ENCODE measurements around the gene ZNF282.

ZNF282 gene

DNA sequence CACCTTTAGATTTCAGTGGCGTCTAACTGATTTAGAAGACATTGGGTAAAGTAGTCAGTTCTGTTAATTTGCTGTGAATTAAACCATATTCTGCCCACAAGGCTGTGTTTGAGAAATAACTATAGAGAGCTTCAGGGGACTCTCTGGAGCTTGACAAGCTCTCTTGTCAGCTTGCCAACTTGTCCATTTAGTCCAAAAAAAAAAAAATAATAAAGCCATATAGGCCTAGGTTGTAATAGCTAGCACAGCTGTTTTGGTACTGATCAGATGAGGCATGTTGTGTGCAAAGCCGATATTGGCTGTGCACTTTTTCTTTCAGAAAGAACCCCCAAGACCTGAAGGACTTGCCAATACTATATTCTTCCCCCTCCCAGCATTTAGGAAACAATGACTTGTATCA lies 20.2 kb upstream of the ZNF282 start:
- no peak overlapping the region for H3K27ac Mint-ChIP-seq
- no peaks in the 10 kb centered on the region for H3K9me3 Mint-ChIP-seq
- peaks cover 23% of the 10 kb centered on the region for H3K36me3 Mint-ChIP-seq
- no peak for DNase-seq (ENCODE audit: low spot score in 2 of 2)
- no peak for ATAC-seq (ENCODE audit: low read depth)
- H3K4me3 Mint-ChIP-seq, result no peak overlapping the region
- no peaks in the 10 kb centered on the region for H3K27me3 Mint-ChIP-seq
- H3K4me1 Mint-ChIP-seq, result no peaks in the 10 kb centered on the region

DNA sequence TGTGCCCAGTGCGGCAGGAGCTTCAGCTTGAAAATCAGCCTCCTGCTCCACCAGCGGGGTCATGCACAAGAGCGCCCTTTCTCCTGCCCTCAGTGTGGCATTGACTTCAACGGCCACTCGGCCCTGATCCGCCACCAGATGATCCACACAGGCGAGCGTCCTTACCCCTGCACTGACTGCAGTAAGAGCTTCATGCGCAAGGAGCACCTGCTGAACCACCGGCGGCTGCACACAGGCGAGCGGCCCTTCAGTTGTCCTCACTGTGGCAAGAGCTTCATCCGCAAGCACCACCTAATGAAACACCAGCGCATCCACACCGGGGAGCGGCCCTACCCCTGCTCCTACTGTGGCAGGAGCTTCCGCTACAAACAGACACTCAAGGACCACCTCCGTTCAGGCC lies 16.1 kb upstream of the ZNF282 start:
- H3K27me3 Mint-ChIP-seq, result no peaks in the 10 kb centered on the region
- peaks cover 21% of the 10 kb centered on the region for H3K36me3 Mint-ChIP-seq
- DNase-seq (ENCODE audit: low spot score in 2 of 2) (no peak), ATAC-seq (ENCODE audit: low read depth) (no peak)
- H3K9me3 Mint-ChIP-seq, result no peaks in the 10 kb centered on the region
- H3K4me1 Mint-ChIP-seq, result no peaks in the 10 kb centered on the region
- H3K27ac Mint-ChIP-seq, result no peak overlapping the region
- H3K4me3 Mint-ChIP-seq, result no peak overlapping the region

DNA sequence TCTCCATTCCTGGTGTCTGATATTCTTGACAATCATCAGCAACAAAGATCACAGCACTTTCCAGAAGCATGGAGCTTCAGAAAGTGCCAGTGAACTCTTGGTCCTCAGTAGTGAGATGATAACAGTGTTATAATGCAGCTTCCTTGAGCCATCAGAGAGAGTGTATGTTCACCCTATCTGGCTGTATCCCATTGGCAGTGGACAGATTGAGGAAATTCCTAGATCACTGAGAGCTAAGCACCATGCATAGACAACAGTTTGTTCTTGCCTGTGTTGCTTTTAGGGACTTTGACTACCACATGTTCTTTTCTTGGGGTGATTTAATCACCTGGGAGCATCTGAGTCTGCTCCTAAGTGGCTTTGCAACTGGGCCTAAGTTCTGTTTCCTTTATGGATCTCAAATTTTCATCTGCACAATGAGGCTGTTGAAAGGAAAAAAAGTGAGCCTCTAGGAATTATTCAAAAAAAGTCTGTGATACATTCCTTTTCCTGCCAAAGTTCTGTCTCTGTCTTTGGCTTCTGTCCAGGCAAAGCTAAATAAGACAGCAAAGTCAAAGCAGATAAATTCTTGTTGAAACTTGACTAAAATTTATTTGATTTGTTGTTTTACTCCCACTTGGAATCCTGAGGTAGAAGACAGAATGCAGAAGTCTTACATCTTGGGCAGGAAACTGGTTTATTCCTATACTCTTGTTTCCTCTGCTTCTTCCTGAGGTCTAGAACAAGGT lies 14.5 kb upstream of the ZNF282 start:
- Mint-ChIP-seq H3K27me3 (no peaks in the 10 kb centered on the region), H3K36me3 (peaks cover 21% of the 10 kb centered on the region), H3K4me1 (no peaks in the 10 kb centered on the region), H3K27ac (no peak overlapping the region), H3K4me3 (no peak overlapping the region), H3K9me3 (no peaks in the 10 kb centered on the region)
- no peak for DNase-seq (ENCODE audit: low spot score in 2 of 2)
- no peak for ATAC-seq (ENCODE audit: low read depth)

DNA sequence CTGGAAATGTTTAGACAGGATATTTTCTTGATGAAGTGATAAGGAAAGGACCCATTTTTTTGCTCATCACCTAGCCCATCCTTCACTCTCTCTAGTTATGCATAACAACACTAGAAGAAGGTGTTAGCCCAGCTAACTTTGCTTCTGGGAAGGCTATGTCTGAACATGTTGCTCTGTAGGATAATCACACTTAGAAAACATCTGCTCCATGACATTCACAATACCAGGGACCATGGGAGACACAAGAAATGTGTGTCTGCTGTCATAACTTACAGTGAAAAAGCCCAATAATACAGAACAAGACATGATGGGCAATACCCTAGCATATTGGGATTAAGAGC lies 13.9 kb upstream of the ZNF282 start:
- ATAC-seq (ENCODE audit: low read depth) (no peak), DNase-seq (ENCODE audit: low spot score in 2 of 2) (no peak)
- Mint-ChIP-seq H3K9me3 (no peaks in the 10 kb centered on the region), H3K4me3 (no peak overlapping the region), H3K27ac (peak overlapping the region; percentile 38), H3K36me3 (peaks cover 20% of the 10 kb centered on the region), H3K27me3 (no peaks in the 10 kb centered on the region), H3K4me1 (no peaks in the 10 kb centered on the region)

DNA sequence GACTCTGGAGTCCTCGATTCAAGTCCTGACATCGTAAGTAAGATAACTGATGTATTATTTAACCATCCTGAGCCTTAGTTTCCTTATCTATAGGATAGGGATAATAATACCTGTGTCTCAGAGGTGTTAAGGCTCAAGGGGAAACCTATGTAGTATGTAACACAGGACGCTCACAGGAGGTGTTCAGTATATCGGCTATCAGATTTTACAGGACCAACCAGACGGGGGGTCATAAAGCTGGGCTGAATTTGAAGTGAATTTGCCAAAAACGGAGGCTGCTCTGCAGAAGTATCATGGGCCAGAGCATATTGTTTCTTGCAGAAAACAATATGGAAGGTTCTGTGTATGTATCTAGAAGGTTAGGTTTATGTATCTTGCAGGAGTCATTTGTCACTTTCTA lies 11.1 kb upstream of the ZNF282 start:
- Mint-ChIP-seq H3K27ac (no peak overlapping the region), H3K27me3 (no peaks in the 10 kb centered on the region), H3K4me1 (no peaks in the 10 kb centered on the region), H3K4me3 (no peak overlapping the region), H3K9me3 (no peaks in the 10 kb centered on the region), H3K36me3 (peaks cover 6% of the 10 kb centered on the region)
- DNase-seq (ENCODE audit: low spot score in 2 of 2) (no peak), ATAC-seq (ENCODE audit: low read depth) (no peak)

DNA sequence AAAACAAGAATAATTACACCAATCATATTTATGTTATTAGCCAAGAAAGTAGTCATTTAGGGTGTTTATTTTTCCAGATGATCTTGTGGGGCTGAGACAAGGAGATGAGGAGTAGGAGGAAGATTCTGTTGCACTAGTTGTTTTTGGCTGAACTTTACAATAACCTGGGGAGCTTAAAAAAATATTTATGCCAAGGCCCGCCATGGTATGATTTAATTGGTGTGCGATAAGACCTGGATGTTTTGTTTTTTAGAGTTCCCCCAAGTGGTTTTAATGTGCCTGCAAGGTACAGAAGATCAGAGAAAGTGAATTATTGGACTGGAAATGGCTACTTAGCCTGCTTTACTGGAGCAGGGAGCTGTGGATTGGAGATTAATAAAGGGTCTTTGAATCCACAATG lies 7.1 kb upstream of the ZNF282 start:
- no peak for DNase-seq (ENCODE audit: low spot score in 2 of 2)
- Mint-ChIP-seq H3K9me3 (no peaks in the 10 kb centered on the region), H3K27me3 (no peaks in the 10 kb centered on the region), H3K4me1 (peaks cover 4% of the 10 kb centered on the region), H3K36me3 (no peaks in the 10 kb centered on the region), H3K4me3 (no peak overlapping the region), H3K27ac (no peak overlapping the region)
- ATAC-seq (ENCODE audit: low read depth), result no peak

DNA sequence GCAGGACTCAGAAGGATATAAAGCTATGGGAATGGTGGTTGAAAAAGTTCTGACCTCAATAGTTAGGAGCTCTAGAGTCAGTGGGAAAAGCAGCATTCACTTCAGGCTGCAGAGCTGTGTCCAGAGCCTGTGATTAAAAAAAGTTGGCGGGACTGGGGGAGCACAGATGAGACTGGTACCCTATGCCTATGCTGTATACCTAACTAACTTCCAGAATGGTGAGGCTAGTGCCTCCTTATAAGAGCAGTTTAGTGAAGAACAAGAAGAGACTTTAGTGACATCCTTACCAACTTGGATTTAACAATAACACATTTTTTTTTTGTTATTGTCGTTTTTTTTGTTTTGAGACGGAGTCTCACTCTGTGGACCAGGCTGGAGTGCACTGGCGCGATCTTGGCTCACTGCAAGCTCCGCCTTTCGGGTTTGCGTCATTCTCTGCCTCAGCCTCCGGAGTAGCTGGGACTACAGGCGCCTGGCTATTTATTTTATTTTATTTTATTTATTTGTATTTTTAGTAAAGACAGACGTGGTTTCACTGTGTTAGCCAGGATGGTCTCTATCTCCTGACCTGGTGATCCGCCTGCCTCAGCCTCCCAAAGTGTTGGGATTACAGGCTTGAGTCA lies 6.6 kb upstream of the ZNF282 start:
- no peak overlapping the region for H3K27ac Mint-ChIP-seq
- ATAC-seq (ENCODE audit: low read depth) (no peak), DNase-seq (ENCODE audit: low spot score in 2 of 2) (no peak)
- no peaks in the 10 kb centered on the region for H3K9me3 Mint-ChIP-seq
- no peaks in the 10 kb centered on the region for H3K27me3 Mint-ChIP-seq
- H3K36me3 Mint-ChIP-seq, result no peaks in the 10 kb centered on the region
- no peak overlapping the region for H3K4me3 Mint-ChIP-seq
- H3K4me1 Mint-ChIP-seq, result peaks cover 4% of the 10 kb centered on the region

DNA sequence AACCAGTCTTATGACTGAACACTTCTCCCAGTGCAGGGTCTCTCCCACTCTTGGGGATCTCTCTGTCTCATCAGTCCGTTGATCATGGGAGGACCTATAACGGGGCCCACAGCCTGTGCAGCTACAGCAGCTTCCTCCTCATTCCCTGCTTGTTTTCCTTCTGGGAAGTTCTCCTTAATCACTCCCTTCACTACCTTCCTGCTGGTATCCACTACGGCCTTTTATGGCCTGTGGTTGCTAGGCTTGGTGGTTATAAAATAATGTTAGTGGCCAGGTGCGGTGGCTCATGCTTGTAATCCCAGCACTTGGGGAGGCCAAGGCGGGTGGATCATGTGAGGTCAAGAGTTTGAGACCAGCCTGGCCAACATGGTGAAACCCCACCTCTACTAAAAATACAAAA lies 3.5 kb upstream of the ZNF282 start:
- Mint-ChIP-seq H3K36me3 (no peaks in the 10 kb centered on the region), H3K4me1 (peaks cover 9% of the 10 kb centered on the region), H3K4me3 (peak overlapping the region; percentile 82), H3K27ac (no peak overlapping the region), H3K27me3 (no peaks in the 10 kb centered on the region), H3K9me3 (no peaks in the 10 kb centered on the region)
- DNase-seq (ENCODE audit: low spot score in 2 of 2) (no peak), ATAC-seq (ENCODE audit: low read depth) (no peak)

DNA sequence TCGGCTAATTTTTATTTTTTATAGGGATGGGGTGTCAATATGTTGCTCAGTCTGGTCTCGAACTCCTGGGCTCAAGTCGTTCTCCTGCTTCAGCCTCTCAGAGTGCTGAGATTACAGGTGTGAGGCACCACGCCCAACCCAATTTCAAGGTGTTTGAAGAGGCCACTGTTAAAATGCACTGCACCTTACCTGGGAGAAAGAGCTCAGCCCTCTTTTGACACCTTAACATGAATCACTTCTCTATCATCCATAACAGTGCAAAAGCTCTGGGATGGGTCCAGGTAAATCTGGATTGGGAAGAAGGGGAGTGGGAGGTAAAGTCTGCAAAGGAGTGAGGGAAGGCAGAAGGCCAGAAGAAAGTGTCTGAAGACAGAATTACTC lies 557 bp upstream of the ZNF282 start:
- no peaks in the 10 kb centered on the region for H3K9me3 Mint-ChIP-seq
- ATAC-seq (ENCODE audit: low read depth) (no peak), DNase-seq (ENCODE audit: low spot score in 2 of 2) (no peak)
- H3K27me3 Mint-ChIP-seq, result no peaks in the 10 kb centered on the region
- H3K27ac Mint-ChIP-seq, result no peak overlapping the region
- peaks cover 14% of the 10 kb centered on the region for H3K36me3 Mint-ChIP-seq
- peaks cover 12% of the 10 kb centered on the region for H3K4me1 Mint-ChIP-seq
- H3K4me3 Mint-ChIP-seq, result peak overlapping the region; percentile 84

DNA sequence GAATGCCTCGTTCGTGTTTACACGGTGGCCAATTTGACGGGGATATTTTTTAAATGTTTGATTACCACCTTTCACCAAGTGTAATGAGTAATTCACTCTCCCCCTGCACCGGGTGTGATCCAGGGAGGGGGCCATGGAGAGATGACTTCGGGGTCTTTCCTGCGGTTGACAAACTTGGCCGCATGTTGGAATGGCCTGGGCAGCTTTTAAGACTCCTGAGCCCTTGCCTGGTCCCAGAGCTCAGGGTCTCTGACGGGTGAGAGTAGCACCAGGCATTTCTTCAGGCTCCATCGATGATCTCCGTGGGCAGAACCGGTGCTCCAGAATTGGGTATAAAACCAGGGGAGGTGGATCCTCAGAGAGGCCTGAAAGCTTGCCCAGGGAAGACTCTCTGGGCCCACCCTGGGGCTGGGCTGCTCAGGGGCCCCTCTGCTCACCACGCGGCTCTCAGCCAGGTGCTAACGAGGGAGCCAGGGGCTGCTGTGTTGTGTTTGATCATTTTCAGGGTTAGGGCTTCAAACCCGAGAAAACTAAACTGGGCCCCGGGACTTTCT lies 882 bp downstream of the ZNF282 start:
- Mint-ChIP-seq H3K4me3 (peak overlapping the region; percentile 87), H3K27ac (peak overlapping the region; percentile 78), H3K9me3 (no peaks in the 10 kb centered on the region), H3K36me3 (peaks cover 23% of the 10 kb centered on the region), H3K4me1 (peaks cover 10% of the 10 kb centered on the region), H3K27me3 (no peaks in the 10 kb centered on the region)
- DNase-seq (ENCODE audit: low spot score in 2 of 2) (peak in 1 of 2 donors; percentile 21), ATAC-seq (ENCODE audit: low read depth) (peak; percentile 4)

DNA sequence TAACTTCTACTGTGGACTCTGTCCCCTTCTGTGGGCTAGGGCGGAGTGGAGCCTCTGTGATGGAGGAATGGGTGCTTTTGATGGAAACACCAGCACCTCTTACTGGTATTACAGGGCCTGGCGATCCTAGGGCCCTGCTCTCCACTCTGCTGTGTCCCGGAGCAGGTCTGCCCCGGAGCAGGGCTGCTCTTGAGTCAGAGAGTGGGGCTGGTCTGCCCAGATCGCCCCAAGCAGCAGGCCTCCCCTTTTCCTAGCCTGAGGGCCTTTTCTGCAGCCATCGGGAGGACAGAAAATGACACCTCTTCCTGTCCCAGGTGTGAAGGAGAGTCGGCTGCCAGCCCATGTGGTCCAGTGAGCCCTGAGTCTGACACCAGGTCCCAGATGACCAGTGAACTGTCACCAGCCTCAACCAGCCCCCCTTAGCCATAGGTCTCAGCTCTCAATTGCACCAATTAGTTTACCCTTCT lies 1.4 kb downstream of the ZNF282 start:
- ATAC-seq (ENCODE audit: low read depth), result no peak
- peak overlapping the region; percentile 78 for H3K27ac Mint-ChIP-seq
- H3K4me1 Mint-ChIP-seq, result peaks cover 11% of the 10 kb centered on the region
- peak in 1 of 2 donors; percentile 11 for DNase-seq (ENCODE audit: low spot score in 2 of 2)
- peak overlapping the region; percentile 87 for H3K4me3 Mint-ChIP-seq
- H3K36me3 Mint-ChIP-seq, result peaks cover 25% of the 10 kb centered on the region
- H3K9me3 Mint-ChIP-seq, result no peaks in the 10 kb centered on the region
- no peaks in the 10 kb centered on the region for H3K27me3 Mint-ChIP-seq

DNA sequence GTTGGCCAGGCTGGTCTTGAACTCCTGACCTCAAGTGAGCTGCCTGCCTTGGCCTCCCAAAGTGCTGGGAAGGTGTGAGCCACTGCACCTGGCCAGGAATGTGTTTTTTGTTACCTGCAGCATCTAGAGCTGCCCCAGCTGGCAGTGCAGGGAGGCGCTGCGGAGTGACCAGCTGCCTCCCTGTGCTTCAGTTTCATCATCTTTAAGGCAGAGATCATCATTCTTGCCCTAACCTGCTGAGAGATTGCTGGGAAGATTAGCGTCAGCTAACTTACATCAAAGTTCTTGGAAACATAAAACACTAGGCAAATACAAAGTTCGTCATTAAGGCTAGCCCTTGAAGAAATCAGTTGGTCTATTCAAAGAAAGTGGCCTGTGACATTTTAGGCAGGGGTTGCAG lies 2.3 kb downstream of the ZNF282 start:
- no peak for DNase-seq (ENCODE audit: low spot score in 2 of 2)
- Mint-ChIP-seq H3K4me1 (peaks cover 13% of the 10 kb centered on the region), H3K27me3 (no peaks in the 10 kb centered on the region), H3K36me3 (peaks cover 28% of the 10 kb centered on the region), H3K9me3 (no peaks in the 10 kb centered on the region), H3K27ac (no peak overlapping the region), H3K4me3 (no peak overlapping the region)
- ATAC-seq (ENCODE audit: low read depth), result no peak

DNA sequence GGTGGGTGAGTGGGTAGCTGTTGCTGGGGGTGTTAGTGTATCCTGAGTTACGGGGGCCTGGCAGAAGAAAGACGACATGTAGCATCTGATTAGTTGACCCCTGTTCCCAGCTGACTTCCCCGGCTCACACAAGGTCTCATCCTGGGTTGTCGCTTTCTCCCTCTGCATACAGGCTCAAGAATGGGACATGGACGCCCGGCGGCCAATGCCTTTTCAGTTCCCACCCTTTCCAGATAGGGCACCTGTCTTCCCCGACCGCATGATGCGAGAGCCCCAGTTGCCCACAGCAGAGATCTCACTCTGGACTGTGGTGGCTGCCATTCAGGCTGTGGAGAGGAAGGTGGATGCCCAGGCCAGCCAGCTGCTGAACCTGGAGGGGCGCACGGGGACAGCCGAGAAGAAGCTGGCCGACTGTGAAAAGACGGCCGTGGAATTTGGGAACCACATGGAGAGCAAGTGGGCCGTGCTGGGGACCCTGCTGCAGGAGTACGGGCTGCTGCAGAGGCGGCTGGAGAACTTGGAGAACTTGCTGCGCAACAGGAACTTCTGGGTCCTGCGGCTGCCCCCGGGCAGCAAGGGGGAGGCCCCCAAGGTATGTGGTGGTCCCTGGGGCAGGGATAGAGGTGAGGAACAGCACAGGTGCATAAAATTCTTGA lies 2.9 kb downstream of the ZNF282 start:
- DNase-seq (ENCODE audit: low spot score in 2 of 2) (no peak), ATAC-seq (ENCODE audit: low read depth) (no peak)
- no peaks in the 10 kb centered on the region for H3K27me3 Mint-ChIP-seq
- no peak overlapping the region for H3K27ac Mint-ChIP-seq
- H3K4me3 Mint-ChIP-seq, result no peak overlapping the region
- no peaks in the 10 kb centered on the region for H3K9me3 Mint-ChIP-seq
- H3K36me3 Mint-ChIP-seq, result peaks cover 32% of the 10 kb centered on the region
- H3K4me1 Mint-ChIP-seq, result peaks cover 13% of the 10 kb centered on the region

DNA sequence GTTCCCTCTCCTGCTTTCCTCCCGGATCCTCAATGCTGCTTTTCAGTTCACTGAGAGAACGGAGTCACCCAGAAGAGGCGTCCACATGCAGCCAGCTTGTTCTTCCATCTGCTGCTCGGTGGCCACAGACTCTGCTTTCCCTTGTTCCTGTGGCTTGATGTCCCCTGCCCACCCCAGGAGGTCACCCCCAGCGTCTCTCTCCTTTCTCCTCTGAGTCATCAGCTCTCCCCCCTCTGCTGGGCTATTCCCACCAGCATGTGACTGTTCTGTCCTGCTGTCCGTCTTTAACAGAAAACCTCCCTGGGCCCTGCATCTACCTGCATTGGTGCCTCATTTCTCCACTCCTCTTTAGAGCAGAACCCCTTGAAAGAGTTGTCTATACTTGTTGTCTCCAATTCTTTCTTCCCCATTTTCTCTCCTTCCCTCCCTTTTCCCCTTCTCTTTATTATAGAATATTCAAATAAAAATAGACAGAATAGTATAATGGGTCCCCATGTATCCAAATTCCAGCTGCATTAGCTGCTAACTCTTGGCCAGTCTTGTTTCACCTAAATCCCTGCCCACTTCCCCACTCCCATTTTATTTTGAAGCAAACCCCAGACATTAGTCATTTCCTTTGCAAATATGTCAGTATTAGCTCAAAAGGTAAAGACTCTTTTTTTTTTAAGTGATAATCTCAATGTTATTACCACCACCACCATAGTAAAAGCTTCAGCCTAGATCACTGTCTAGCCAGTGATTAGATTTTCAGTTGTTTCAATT lies 4.1 kb downstream of the ZNF282 start:
- H3K4me1 Mint-ChIP-seq, result peaks cover 13% of the 10 kb centered on the region
- ATAC-seq (ENCODE audit: low read depth), result no peak
- no peaks in the 10 kb centered on the region for H3K27me3 Mint-ChIP-seq
- peaks cover 40% of the 10 kb centered on the region for H3K36me3 Mint-ChIP-seq
- peak overlapping the region; percentile 11 for H3K4me3 Mint-ChIP-seq
- no peaks in the 10 kb centered on the region for H3K9me3 Mint-ChIP-seq
- DNase-seq (ENCODE audit: low spot score in 2 of 2), result no peak
- peak overlapping the region; percentile 70 for H3K27ac Mint-ChIP-seq
